Transverse colon (tissue), 4 donors: ENCODE measurements around the gene DGKE. TPM values are rescaled to one million over a fixed set of nuclear protein-coding genes. Genes with fewer than 3 reads are reported as not detected.

Experiments used
- DNase-seq: peaks from one replicate; pipeline ENCODE4 v3.0.0-alpha.2; 2019
- H3K27ac ChIP-seq, 4 donors: fragments of 200-600 bp; sonication (generic); 2 replicates each; pipeline ENCODE4 v1.5.1; 2016 to 2018; ENCODE audit warnings: inconsistent platforms in 4 of 4
- H3K27me3 ChIP-seq: fragments of 200-600 bp; sonication (generic); 2 replicates; pipeline ENCODE4 v1.5.1; 2017; ENCODE audit warnings: inconsistent platforms
- H3K36me3 ChIP-seq, 4 donors: fragments of 200-600 bp; sonication (generic); 2 replicates each; pipeline ENCODE4 v1.5.1; 2017 to 2019; ENCODE audit warnings: inconsistent platforms in 4 of 4
- H3K4me1 ChIP-seq, 4 donors: fragments of 200-600 bp; sonication (generic); 2 replicates each; pipeline ENCODE4 v1.5.1; 2017 to 2020; ENCODE audit warnings: inconsistent platforms in 4 of 4
- H3K4me3 ChIP-seq, 4 donors: fragments of 200-600 bp; sonication (generic); 1 replicate in 1 of 4; 2 replicates in 3 of 4; pipeline versions ENCODE4 v1.5.1 to v1.6.1; 2017 to 2019; ENCODE audit warnings: inconsistent platforms in 4 of 4
- H3K9me3 ChIP-seq, 2 donors: fragments of 200-600 bp; sonication (generic); 2 replicates each; pipeline ENCODE4 v1.5.1; 2017 to 2019; ENCODE audit warnings: inconsistent platforms in 2 of 2
- EP300 ChIP-seq: sonication (generic); formaldehyde crosslinking; IDR thresholded peaks from one replicate; pipeline ENCODE4 v1.6.1; 2017; ENCODE audit warnings: antibody characterized with exemption, low read depth
- POLR2A ChIP-seq: fragments of 450-650 bp; IDR thresholded peaks from one replicate; pipeline ENCODE4 v1.6.1; 2016; ENCODE audit warnings: antibody characterized with exemption, mild to moderate bottlenecking, moderate library complexity
- POLR2AphosphoS5 ChIP-seq, 3 donors: sonication (generic); formaldehyde crosslinking; IDR thresholded peaks; one replicate each; pipeline ENCODE4 v1.6.1; 2016; ENCODE audit warnings: antibody characterized with exemption in 3 of 3
- WGBS, 2 donors: methylation state at CpG; one replicate each; pipeline ENCODE4 v1.1.5; 2018; ENCODE audit warnings: low coverage in 1 of 2; 5-methylcytosine and 5-hydroxymethylcytosine counted together
- in situ Hi-C, 4 donors: fragments of 200-750 bp; cut with MboI; loops; one replicate each; pipeline versions ENCODE4 v1.15.0 to v1.15.1; 2017; ENCODE audit warnings: low sequenced_read_pairs in 3 of 4, low pct_ligation_motif_present in 1 of 4, low pct_unique_long_range_greater_than_20kb in 1 of 4
- intact Hi-C: fragments of 100-400 bp; cut with DNase I; formaldehyde crosslinking; loops from one replicate; pipeline ENCODE4 v1.15.1; 2023; ENCODE audit warnings: low total_unique reads
- total RNA-seq, 4 donors: library from RNA; depleted of rRNA; stranded (reverse); fragments of >200 nt; gene quantifications; one replicate each; pipeline ENCODE4 v1.1.0, GENCODE V29; 2016
- TF ChIP-seq, protein P1 (sequence below), 5 experiments: fragments of 200-600 bp in 3 of 5; fragments of 450-650 bp in 2 of 5; sonication (generic) in 3 of 5; IDR thresholded peaks; 1 replicate in 2 of 5; 2 replicates in 3 of 5; pipeline ENCODE4 v1.5.1; 2016 to 2017; ENCODE audit warnings: antibody characterized with exemption in 5 of 5, inconsistent platforms in 3 of 5, mild to moderate bottlenecking in 2 of 5, moderate library complexity in 1 of 5

DGKE gene
- total RNA-seq, 4 donors from 2014 or later, result 2.6 to 35.9 (median 11.4) TPM

DNA sequence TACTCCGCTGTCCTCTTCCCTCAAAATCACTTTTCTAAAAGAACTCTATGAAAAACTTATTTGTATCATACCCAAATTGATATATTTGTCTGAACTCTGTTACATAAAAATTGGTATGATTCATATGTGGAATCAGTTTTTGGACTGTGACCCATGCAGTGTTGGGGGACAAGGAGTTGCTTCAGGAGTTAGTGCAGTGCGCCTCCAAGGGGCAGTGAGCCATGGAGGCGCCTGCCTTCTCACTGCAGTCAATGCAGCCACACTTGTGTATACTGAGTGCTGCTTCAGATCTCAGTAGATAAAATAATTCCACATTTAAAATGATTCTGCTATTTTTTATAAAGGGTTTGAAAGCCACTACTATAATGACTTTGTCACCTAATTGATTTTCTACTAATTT, 32.5 kb downstream of the DGKE start:
- in situ Hi-C loops (no loop called here), intact Hi-C loops (no loop called here)
- DNase-seq, result no peak
- no peak overlapping the region for H3K27ac ChIP-seq
- H3K27me3 ChIP-seq, result no peaks in the 10 kb centered on the region
- peaks cover 0 to 15% (median 0%) of the 10 kb centered on the region in 4 donors for H3K36me3 ChIP-seq
- H3K4me3 ChIP-seq, result no peak overlapping the region
- TF ChIP-seq, protein P1, sequence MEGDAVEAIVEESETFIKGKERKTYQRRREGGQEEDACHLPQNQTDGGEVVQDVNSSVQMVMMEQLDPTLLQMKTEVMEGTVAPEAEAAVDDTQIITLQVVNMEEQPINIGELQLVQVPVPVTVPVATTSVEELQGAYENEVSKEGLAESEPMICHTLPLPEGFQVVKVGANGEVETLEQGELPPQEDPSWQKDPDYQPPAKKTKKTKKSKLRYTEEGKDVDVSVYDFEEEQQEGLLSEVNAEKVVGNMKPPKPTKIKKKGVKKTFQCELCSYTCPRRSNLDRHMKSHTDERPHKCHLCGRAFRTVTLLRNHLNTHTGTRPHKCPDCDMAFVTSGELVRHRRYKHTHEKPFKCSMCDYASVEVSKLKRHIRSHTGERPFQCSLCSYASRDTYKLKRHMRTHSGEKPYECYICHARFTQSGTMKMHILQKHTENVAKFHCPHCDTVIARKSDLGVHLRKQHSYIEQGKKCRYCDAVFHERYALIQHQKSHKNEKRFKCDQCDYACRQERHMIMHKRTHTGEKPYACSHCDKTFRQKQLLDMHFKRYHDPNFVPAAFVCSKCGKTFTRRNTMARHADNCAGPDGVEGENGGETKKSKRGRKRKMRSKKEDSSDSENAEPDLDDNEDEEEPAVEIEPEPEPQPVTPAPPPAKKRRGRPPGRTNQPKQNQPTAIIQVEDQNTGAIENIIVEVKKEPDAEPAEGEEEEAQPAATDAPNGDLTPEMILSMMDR (IDR thresholded peaks at IDR 0.05), result no peak
- no peak for TF ChIP-seq POLR2A
- TF ChIP-seq POLR2AphosphoS5 (IDR thresholded peaks at IDR 0.05), result no peak
- TF ChIP-seq EP300, result no peak
- WGBS, 2 donors, result 50 to 100% methylated on average over 3 of the region's 3 CpGs
- no peaks in the 10 kb centered on the region for H3K9me3 ChIP-seq
- H3K4me1 ChIP-seq, result peaks cover 0 to 10% (median 8%) of the 10 kb centered on the region in 4 donors

DNA sequence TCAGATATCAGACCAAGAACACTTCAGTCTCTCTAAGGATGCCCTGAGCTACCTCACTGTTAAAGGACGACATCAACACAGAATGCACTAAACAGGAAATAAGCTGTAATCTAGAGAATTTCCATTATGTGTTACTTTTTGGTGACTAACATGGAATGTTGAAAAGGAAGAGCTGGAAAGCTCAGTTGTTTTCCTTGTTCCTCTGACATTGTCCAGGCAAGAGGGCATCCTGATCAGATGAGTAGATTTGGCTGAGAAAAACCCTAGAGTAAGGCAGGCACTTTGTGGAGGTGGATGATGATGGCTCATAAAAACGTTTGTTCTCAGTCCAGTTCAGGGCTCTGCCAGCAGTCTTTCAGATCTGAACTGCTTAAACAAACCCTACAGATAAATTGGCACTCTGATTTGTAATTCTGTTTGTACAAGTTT, 34.0 kb downstream of the DGKE start:
- 0 to 27% methylated on average over 1 to 2 of the region's 2 CpGs for WGBS, 2 donors
- TF ChIP-seq POLR2AphosphoS5 (IDR thresholded peaks at IDR 0.05), result no peak
- no peak for TF ChIP-seq POLR2A
- TF ChIP-seq, protein P1 (IDR thresholded peaks at IDR 0.05), result no peak
- TF ChIP-seq EP300, result no peak
- no peaks in the 10 kb centered on the region for H3K9me3 ChIP-seq
- DNase-seq, result no peak
- in situ Hi-C loops (no loop called here), intact Hi-C loops (no loop called here)
- peaks cover 0 to 5% (median 0%) of the 10 kb centered on the region in 4 donors for H3K36me3 ChIP-seq
- H3K27me3 ChIP-seq, result no peaks in the 10 kb centered on the region
- peaks cover 0 to 10% (median 8%) of the 10 kb centered on the region in 4 donors for H3K4me1 ChIP-seq
- peak overlapping the region; percentile 22 to 47 (median 40) for H3K27ac ChIP-seq
- no peak overlapping the region for H3K4me3 ChIP-seq

DNA sequence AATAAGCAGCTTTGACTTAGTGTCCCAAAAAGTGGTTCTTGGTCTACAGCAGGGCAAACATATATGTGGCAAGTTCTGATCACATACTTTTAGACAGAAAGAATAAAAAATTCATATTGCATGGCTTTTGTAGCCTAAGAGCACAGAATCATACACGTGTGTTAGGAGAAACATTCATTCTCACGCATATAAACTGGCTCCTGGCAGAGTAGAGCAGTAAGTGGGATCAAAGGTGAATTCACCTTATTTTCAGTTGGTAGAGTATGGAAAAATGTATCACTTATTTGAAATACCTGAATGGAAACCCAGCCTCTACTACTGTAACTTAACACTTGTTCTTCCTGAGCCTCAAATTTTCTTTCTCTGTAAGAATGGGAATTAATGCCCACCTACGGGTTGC, 34.8 kb downstream of the DGKE start:
- Histone ChIP-seq H3K9me3 (no peaks in the 10 kb centered on the region), H3K4me1 (peaks cover 0 to 10% (median 8%) of the 10 kb centered on the region in 4 donors), H3K27me3 (no peaks in the 10 kb centered on the region), H3K36me3 (no peaks in the 10 kb centered on the region), H3K27ac (peak overlapping the region in 3 of 4 donors; percentile 22 to 47 (median 37)), H3K4me3 (no peak overlapping the region)
- DNase-seq, result no peak
- WGBS, 2 donors, result 64 to 67% methylated on average over 2 to 3 of the region's 3 CpGs
- in situ Hi-C loops (no loop called here), intact Hi-C loops (no loop called here)
- no peak for TF ChIP-seq POLR2AphosphoS5 (IDR thresholded peaks at IDR 0.05)
- no peak for TF ChIP-seq EP300
- TF ChIP-seq, protein P1 (IDR thresholded peaks at IDR 0.05), result no peak
- TF ChIP-seq POLR2A, result no peak

DNA sequence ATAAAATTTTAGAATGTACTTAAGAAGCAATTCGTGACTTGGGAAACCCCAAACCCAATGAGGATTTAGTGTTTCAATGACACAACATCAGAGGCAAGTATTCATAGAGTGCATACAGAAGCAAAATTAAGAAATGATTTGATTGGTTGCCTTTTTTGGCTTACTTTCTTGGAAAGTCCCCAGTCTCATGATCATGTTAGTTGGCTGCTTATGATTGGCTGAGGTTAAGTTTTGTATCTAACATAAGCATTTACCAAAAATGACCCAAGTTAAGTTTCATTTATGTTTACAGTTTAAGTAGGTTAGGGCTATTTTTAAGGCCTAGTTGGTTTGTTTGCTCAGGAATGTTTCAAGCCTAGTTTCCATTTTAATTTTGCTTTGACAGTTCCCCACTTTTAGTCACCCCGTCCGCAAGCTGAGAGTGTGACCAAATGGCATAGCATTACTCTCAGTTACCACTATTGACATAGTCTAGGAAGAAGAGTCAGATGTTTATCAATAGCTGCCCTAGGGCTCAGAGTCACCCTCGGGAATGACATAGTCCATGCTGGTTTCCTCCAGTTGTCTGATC, 36.2 kb downstream of the DGKE start:
- no peak for DNase-seq
- no peaks in the 10 kb centered on the region for H3K9me3 ChIP-seq
- no peak overlapping the region for H3K27ac ChIP-seq
- H3K4me1 ChIP-seq, result peaks cover 0 to 10% (median 8%) of the 10 kb centered on the region in 4 donors
- in situ Hi-C loops, result no loop called here
- TF ChIP-seq EP300, result no peak
- no peak for TF ChIP-seq POLR2AphosphoS5 (IDR thresholded peaks at IDR 0.05)
- TF ChIP-seq, protein P1 (IDR thresholded peaks at IDR 0.05), result no peak
- no peak for TF ChIP-seq POLR2A
- no peaks in the 10 kb centered on the region for H3K36me3 ChIP-seq
- 63 to 70% methylated on average over 3 to 4 of the region's 4 CpGs for WGBS, 2 donors
- intact Hi-C loops, result no loop called here
- no peak overlapping the region for H3K4me3 ChIP-seq
- H3K27me3 ChIP-seq, result no peaks in the 10 kb centered on the region
